K562 treated with DMSO at 1 percent for 24 hours (cell line): ENCODE data around the gene ITGB2. TPM values are rescaled to one million over a fixed set of nuclear protein-coding genes. Genes with fewer than 3 reads are reported as not detected.

Experiments
- total RNA-seq: library from RNA; unstranded; fragments of 300-600 nt; gene quantifications from 2 replicates; pipeline ENCODE4 v1.2.3, GENCODE V29; 2022; ENCODE audit warnings: low read depth; ENCODE audit not compliant: insufficient read depth

The ITGB2 gene
- 1.3 TPM in 2 replicates for total RNA-seq

DNA sequence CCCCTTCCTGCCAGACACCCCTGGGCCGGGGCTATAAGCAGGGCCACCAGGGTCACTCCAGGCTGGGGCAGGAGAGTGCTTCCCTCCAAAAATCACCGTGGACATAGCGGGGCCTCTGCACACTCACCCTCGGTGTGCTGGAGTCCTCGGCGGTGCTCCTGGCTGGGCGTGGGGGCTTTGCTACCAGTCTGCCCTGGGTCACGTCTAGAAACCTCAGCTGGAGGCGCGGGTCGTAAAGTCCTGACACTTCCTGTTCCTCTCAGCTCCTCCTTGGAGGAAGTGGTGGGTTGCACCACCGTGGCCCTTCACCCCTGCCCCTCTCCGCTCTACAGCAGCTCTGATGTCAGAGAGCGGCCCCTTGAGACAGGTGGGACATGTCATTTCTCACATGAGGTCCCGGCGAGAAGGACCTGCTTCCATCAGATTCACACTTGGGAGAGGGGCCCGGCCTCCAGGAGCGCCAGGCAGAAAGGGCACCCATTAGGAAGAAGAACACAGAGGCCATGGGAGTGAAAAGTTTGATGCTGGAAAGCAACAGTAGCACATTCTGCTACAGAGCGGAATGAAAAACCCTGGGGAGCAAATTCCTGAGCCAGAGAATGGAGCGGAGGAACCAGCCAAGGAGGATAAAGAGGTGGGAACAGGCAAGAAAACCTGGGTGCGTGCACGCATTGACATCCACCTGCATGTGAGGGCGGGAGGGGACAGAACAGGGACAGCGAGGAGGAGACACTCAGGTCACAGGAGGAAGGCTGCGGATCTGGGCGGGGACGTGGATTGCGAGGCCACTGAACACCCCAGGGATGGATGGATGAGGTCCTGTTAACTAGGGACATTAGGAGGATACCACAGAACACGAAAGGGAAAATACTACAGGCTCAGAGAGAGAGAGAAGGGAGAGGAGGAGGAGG lies at the start of gene ITGB2:
Gene ITGB2, minus strand, starts transcription at position 206 of the 911 bp plus-strand sequence. CDS start 10,117 bp downstream, outside the sequence.

GRCh38 chr21:44939532-44940115 lies 18.9 kb upstream of the ITGB2 start, which contains the start of gene SLX9:
TSS of gene SLX9 (plus strand) at chr21:44940029. CDS start at chr21:44940058, 29 bp downstream.

DNA sequence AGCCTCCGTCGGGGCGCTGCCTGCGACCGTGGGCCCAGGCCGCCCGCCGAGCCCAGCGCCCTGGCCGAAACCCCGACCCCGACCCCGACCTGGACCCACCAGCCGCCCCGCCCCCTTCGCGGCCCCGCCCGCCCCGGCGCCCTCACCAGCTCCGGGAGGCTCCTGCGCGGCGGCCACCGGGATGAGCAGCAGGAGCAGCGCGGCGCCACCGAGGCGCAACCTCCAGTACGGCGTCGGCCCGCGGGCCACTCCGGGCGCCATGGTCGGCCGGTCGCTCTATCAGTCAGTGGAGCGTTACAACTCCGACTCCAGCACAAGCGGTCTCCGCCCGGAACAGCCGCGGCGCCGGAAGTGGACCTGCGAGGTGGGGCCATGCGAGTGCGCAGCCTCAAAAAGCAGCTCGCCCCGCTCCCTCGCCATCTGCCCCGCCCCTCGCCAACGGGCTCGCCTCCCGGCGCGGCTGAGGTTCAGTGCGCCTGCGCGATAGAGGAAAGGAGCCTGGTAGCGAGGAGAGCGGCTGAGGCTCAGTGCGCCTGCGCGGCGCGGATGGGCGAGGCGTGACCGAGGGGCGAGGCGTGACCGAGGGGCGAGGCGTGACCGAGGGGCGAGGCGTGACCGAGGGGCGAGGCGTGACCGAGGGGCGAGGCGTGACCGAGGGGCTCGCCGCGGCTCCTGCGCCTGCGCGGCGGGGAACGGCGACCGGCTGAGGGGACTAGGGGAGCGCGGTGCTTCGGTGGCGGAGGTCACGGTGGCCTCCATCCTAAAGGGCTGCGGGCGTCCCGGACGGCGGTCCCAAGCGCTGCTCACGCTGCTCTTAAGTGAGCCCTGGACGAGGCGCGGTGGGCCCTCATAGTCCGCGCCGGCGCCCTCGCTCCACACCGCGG lies 47.1 kb downstream of the ITGB2 start, which contains the start of gene PTTG1IP:
Gene PTTG1IP, minus strand, starts transcription at position 335 of the 884 bp plus-strand sequence. Its CDS starts 74 bp downstream, at position 261.

Other genes with a start within 250 kb of the ITGB2 start
- not detected in 2 replicates for gene KRTAP12-1, start 238.7 kb downstream of the ITGB2 start, total RNA-seq
- not detected in 2 replicates for gene KRTAP10-12, start 223.7 kb downstream of the ITGB2 start, total RNA-seq
- gene TSPEAR, start 209.3 kb downstream of the ITGB2 start, total RNA-seq, result 0.08 TPM in 1 of 2 replicates, not detected in the other
- 67.6 and 76.4 TPM in 2 replicates for gene UBE2G2, start 119.1 kb downstream of the ITGB2 start, total RNA-seq
- 76.7 and 81.9 TPM in 2 replicates for gene SUMO3, start 102.8 kb downstream of the ITGB2 start, total RNA-seq
- 157 and 170 TPM in 2 replicates for gene PTTG1IP, start 47.2 kb downstream of the ITGB2 start, total RNA-seq
- gene SLX9, start 19.1 kb upstream of the ITGB2 start, total RNA-seq, result 43.8 and 49.2 TPM in 2 replicates
- 9.8 and 10.6 TPM in 2 replicates for gene ADARB1, start 153.7 kb upstream of the ITGB2 start, total RNA-seq